ENCODE results near the gene EFNA4.
"Not testable (repeated sequence)": the region's sequence is repeated elsewhere in the genome, so short reads cannot be mapped to it uniquely, and the experiment has no call there.

Gene EFNA4

DNA sequence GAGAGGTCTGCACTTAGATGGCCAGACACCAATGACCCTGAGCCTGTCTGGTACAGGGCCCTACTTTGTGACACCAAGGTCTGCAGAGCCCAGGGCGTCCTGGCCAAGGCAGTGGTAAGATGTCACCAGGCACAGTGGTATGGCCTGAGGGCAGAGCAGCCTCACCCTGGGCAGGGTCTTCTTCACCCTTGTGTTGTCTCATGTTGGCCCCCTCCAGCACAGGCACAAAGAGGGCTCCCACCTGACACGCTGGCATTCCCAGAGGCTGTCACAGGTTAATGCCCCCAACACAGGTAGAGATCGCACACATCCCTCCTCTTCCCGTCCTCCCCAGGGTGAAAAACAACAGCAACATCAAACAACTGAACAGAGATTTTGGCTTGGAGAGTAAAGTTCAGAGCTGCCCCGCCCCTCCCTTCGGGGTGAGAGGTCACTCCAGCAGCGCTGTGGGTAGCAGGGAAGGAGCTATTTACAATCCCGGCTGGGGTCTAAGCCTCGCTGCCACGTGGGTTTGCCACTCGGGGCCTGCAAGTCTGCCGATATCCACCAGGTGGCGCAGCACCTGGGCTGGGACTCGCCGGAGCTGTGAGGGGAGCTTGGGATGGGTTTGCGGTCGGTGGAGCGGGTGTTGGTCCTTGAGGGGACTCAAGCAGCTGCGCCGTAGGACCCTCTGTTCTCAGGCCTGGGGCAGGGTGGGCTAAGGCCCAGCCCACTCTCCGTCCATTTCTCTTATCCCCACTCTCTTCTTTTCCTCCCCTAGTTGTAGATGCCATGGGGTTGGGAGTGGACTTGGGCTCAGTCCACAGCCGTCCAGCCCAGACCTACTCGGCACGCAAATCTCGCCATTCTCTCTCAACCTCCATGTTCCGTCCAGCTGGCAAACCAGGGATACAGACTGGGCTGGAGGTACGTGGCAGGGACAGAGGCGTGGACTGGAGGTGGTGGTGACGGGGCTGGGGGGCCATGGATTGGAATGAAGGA lies 27.8 kb downstream of the EFNA4 start:
- peak; percentile 74 to 84 for DNase-seq

DNA sequence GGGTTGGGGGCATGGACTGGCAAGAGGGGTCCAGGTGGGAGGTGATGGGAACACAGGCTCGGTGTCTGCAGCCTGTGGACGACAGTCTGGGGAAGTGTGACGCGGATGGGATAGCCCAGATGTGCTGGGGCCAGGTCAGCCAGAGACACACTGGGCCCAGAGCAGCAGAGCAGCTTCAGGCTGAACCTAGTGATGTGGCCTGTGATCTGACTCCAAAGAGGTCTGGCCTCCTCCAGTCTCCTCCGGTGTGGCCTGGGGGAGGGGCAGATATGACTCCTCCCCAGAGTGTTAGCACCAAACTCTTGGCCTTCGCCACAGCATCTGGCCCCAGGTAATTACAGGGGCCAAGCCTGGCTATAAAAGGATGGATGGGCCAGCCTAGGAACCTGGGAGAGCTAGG lies 28.6 kb downstream of the EFNA4 start:
- DNase-seq: no peak

DNA sequence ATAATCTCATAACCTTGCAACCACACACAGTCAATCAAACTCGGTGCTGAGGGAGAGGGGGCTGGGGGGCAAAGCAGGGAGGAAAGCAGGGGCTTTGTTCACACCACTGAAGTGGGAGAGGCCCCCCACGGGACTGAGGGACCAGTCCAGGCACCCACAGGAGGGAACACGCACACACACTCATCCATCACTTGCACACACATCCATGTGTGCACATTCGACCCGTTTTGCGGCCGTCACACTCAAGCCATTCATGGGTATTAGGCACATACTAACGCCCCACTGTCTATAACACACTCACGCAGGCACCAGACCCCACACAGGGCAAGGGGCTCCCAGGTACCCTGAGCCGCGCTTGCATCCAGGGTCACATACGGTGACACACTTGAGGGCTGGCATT lies 29.1 kb downstream of the EFNA4 start:
- no peak for DNase-seq

DNA sequence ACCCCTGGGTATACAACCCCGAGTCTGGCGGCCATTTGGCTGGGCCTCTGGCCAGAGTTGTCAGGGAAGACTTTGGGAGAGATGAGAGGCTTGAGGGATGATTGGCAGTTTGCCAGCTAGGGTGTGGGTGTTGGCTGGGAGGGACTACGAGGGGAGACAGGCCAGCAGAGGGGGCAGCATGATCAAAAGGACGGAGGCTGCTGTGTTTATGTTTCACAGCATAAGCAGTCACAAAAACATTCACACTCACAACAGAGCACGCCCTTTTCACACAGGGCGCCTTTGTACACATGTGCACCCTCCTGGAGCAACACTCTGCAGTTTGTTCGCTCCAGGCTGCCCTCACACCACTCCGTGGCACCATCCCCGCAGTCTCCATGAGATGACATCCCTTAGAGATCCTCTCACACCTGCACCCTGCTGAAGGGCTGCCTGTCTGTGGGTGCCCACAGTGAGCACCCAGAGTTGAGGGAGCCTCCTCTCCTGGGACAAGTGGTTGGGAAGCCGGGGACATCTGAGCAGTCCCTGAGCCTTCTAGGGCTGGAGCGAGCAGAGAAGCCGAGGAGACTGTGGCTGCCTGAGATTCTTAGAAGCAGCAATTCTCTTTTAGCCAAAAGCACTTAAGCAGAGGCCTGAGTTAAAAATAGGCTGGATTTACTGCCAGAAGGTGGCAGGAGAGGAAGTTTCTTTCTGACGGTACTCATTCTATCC lies 30.5 kb downstream of the EFNA4 start:
- peak in 1 of 2 donors; percentile 33 for DNase-seq

DNA sequence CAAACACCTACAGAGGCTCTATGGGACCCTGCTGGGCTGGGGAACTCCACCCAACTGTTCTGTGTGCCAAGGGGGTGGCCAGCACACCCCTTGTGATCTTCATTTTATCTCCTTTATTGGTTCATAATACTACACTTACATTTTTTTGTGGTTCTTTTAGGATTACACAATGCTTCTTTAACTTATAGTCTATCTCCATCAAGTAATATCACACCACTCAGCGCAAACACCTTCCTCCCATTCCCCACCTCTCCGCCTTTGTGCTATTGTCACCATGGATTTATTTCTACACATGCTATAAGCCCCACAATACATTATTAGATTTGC lies 31.0 kb downstream of the EFNA4 start:
- DNase-seq: no peak

DNA sequence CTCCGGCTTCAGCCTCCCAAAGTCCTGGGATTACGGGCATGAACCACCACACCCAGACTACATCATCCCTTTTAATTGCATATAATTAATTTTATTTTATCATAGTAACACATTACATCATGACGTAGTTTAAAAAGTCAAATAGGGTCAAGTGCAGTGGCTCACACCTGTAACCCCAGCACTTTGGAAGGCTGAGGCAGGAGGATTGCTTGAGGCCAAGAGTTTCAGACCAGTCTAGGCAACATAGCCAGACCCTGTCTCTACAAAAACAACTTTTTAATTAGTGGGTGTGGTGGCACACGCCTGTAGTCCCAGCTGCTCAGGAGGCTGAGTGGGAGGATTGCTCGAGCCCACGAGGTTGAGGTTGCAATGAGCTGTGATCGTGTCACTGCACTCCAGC lies 35.8 kb downstream of the EFNA4 start:
- DNase-seq: no peak

DNA sequence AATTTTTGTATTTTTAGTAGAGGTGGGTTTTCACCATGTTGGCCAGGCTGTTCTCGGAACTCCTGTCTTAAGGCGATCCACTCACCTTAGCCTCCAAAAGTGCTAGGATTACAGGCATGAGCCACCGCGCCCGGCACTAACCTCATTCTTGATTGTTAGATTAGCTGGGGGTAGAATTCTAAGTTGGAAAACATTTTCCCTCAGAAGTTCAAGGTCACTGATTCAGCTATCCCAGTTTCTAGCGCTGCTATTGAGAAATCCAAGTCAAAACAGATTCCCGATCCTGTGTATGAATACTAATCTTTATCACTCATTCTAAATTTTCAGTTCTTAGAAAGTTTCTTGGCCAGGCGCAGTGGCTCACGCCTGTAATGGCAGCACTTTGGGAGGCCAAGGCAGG lies 39.8 kb downstream of the EFNA4 start:
- no peak for DNase-seq

DNA sequence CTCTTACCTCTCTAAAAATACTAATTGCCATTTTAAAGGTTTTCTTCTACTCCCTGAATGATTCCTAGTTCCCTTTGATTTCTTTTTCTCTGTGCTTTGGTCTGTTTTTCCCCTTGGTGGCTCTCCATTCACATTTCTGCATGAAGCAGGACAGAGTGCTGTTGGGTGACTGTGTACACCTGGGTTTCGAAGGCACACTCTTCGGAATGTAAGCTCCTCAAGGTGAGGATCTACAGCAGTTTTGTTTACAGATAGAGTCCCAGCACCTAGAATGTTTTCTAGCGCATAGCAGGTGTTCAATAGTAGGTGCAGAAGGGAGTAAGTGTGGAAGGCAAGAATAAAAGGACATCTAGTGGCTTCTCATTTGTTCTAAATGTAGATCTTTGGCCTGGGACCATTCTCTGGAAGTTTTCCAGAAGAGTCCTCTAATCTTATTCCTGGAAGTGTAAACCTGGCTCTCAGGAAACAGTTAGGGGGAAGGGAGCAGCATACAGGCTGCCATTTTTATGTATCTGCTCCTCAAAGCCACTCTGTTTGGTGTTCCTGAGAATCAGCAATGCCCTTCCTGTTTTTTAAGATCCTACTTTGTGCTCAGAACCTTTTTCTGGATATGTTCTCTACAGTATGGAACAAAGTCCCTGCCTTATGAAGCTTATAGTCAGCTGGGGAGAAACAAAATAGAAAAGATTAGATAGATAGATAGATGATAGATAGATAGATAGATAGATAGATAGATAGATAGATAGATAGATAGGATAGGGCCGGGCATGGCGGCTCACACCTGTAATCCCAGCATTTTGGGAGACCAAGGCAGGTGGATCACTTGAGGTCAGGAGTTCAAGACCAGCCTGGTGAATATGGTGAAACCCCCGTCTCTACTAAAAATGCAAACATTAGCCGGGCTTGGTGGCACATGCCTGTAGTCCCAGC lies 41.3 kb downstream of the EFNA4 start:
- no peak for DNase-seq

DNA sequence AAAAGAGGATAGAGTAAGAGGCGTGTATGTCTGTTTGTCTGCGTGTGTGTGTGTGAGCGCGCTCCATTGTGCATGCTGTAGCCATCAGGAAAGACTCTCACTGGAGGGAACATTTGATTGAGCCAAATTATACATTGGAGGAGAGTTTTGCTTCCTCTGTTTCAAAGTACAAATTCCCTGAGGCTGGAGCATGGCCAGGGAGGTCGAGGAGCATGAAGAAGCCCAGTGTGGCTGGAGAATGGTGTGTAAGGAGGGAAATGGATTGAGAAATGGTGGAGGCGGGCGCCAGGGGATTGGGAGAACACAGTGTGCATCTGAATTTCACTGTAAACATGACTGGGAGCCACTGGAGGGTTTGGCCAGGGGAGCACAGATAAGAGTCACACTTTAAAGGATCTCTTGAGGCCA lies 42.1 kb downstream of the EFNA4 start:
- DNase-seq: no peak

DNA sequence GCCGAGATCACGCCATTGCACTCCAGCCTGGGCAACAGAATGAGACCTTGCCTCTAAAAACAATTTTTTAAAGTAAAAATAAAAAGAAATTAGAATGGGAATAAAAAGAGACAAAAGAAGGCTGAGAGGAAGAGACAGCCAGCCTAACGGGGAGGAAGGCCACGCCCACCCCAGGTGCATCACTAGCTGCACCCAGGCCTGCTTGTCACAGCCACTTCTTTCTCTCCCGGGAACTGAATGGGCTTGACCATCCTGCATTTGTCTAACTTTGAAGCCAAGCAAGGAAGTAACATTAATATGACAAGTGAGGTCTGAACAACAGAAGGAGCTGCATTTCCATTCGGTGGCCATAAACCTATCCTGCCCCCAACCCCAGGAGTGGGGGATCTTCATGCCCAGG lies 43.3 kb downstream of the EFNA4 start:
- DNase-seq: no peak

DNA sequence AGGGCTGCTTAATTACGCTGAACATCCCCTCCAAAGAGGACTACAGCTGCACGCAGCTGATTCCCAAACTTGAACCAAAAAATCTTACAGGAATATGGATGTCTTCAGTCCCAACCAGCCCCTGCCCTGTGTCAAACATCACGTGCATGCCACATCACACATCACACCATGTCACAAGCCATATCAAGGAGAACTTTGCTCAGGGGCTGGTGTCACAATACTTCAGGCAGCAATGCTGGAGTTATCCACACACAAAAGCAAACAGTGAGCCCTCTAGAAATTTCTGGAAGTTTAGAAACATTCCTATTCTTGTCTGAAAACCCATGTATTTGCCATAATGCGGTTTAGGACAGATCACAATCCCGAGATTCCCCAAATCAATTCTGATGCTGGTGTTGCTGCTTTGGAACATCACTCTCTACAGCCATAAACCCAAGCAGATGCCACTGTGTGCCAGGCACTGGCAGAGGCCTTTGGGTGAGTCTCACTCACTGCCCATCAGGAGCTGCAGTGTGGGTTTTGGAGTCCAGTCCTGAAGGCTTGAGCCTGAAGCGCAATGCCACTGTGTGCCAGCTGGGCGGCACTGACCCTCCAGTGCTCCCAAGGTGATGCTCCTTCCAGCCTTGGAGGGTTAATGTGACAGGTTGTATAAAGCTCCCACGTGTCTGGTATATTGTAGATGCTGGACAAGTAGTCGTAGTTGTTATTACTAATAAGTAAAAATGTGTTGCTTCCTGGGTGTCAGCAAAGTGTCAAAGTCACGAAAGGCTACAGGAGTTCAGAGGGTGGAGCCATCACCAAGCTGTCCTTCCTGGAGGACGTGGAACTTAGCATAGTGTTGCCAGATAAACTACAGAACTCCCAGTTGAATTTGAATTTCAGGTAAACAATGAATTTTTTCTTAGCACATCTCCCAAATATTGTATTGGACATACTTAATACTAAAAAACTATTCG lies 44.0 kb downstream of the EFNA4 start:
- DNase-seq: no peak

DNA sequence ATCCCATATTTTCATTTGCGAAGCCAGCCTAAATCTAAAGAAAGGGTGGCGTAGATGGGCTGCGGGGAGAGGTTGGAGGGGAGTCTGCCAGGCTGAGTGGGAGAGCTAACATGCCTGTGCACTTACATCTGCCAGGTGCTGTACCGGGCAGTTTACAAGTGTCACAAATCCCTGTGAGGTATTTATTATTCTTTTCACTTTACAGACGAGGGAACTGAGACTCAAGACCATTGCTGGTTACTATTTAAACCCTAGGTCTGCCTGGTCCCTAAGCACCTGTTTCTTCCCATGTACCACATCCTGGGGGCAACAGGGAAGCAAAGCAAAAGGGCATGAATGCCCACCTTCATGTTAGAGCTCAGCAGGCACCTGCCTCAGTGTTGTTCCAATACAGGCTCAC lies 44.8 kb downstream of the EFNA4 start:
- DNase-seq: no peak

DNA sequence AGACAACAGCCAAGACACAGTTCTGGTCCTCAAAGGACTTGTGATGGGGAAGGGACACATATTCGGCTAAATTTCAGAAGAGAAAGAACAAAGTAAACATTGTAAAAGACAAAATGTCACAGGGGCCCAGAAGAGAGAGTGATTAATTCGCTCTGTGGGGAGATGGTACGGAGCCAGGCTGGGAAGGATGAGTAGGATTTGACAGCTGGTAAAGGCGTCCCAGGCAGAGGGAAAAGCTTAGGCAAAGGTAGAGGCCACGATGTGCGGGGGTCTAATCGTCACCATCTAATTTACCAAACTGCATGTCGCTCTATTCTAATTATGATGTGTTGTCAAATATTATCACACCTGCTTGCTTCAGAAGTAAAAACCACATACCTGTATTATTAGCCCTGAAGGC lies 46.8 kb downstream of the EFNA4 start:
- no peak for DNase-seq

DNA sequence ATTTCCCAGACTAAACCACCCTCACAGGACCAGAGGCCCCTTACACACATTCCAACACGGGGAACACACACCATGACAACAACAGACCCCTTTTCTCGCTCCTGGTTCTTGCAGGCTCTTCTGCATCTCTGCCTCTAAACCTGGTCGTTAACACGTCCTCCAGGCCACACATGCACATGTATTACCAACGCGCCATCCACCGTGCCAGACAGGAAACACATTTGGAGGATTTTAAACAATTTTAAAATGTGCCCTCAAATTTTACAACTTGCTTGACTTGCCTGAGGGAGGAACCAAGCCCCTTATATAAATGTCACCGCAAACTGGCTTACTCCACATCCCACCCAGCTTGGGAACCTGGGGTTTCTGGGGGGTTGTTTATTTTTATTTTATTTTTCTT lies 47.3 kb downstream of the EFNA4 start:
- DNase-seq: no peak

DNA sequence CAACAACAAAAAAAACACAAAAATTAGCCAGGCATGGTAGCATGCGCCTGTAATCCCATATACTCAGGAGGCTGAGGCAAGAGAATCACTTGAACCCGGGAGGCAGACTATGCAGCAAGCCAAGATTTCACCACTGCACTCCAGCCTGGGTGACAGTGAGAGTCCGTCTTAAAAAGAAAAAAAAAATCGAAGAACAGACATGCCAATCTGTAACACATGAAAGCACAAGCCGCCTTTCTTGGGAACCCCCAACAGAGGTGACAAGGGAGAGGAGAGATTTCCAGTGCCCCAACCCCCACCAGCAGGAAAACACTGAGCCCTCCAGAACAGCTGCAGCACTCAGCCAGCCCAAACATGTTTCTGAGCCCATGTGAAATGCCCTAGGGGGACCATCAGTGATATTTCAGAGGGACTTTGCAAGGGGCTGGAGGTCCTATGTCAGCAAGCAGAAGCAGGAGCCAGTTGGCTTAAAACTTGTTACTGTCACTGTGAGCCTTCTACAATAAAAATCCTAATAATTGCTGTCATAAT lies 50.0 kb downstream of the EFNA4 start:
- DNase-seq: no peak

DNA sequence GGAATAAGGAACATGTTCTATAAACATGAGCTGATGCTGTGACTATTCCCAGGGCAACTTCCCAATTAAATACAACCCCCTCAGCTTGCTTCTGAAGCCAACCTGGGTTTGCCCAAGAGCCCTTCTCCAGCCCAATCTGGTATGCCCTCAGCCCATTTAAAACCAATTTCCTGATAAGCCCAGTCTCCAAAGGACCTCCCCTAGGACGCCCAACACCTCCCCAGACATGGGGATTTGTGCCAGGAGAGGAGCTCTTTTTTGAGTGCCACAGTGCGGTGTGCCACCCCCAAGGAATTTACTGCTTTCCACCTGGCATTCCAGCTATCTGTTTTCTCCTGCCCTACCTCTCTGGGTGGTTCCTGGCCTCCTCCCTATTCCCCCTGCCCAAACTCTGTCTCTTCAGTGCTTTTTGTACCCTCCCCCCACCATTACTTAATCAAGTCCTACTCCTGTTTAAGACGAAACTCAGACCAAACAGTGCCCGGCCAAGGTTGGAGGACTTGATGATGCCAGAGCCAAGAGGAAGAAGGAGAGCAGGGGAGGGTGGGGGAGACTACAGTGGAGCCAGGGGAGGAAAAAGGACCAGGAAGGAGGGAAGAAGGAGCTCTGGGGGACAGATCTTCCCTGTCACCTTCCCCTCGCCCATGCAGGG lies 52.7 kb downstream of the EFNA4 start:
- DNase-seq: no peak

DNA sequence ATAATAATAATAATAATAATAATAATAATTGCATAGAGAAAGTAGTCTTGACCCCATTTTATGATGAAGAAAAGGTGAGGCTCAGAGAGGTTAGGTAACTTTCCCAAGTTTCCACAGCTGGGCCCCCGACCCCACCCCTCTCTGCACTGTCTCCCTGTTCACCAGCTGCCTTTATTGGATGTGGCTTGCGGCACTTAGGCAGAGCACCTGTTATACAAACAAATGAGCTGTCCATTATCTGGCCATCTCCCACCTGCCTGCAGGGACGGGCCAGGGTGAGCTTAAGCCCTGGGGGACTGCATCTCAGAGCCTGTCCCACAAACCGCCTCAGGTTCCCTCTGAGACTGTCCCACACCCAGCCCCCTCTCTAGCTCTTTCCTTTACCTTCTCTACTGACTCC lies 54.1 kb downstream of the EFNA4 start:
- DNase-seq: no peak

DNA sequence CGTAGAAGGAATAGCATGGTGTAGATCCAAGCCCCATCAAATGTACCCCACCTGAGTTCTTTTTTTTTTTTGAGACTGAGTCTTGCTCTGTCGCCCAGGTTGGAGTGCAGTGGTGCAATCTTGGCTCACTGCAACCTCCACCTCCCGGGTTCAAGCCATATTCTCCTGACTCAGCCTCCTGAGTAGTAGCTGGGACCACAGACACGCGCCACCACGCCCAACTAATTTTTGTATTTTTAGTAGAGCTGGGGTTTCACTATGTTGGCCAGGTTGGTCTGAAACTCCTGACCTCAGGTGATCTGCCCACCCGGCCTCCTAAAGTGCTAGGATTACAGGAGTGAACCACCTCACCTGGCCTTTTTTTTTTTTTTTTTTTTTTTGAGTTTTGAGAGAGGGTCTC lies 54.5 kb downstream of the EFNA4 start:
- DNase-seq: not testable (repeated sequence)

Measured in CD4-positive, alpha-beta T cell treated with Interferon alpha-2 for 1 hour (primary cell).